Mucosa of descending colon (tissue), 3 donors: Measurements from ENCODE around the gene ZNF91. TPM values are rescaled to one million over a fixed set of nuclear protein-coding genes. Genes with fewer than 3 reads are reported as not detected.

Experiments
- ATAC-seq: fragments of 200-7000 bp; cut with Tn5 transposase; one replicate; pipeline ENCODE4 v1.9.1; 2020; ENCODE audit warnings: mild to moderate bottlenecking, moderate library complexity
- DNase-seq, 3 donors: peaks; one replicate each; pipeline ENCODE4 v3.0.0-alpha.2; 2020
- H3K36me3 ChIP-seq: fragments of 200-600 bp; one replicate; pipeline ENCODE4 v1.8.0; 2021; ENCODE audit warnings: low read depth, mild to moderate bottlenecking
- H3K4me1 ChIP-seq: fragments of 200-600 bp; one replicate; pipeline ENCODE4 v1.8.0; 2021; ENCODE audit warnings: low read depth, mild to moderate bottlenecking
- H3K4me3 ChIP-seq: fragments of 200-600 bp; one replicate; pipeline ENCODE4 v1.8.0; 2021; ENCODE audit warnings: mild to moderate bottlenecking
- H3K9me3 ChIP-seq: fragments of 200-600 bp; one replicate; pipeline ENCODE4 v1.8.0; 2021; ENCODE audit warnings: mild to moderate bottlenecking
- CTCF ChIP-seq: fragments of 200-600 bp; IDR thresholded peaks from one replicate; pipeline ENCODE4 v1.8.0; 2022; ENCODE audit warnings: antibody characterized with exemption, mild to moderate bottlenecking
- intact Hi-C, 2 donors: fragments of 100-400 bp; cut with DNase I in 1 of 2; cut with micrococcal nuclease in 1 of 2; formaldehyde crosslinking; loops; one replicate each; pipeline versions ENCODE4 v1.11.0 to v1.11.1; 2022; cut with DNase I, micrococcal nuclease
- total RNA-seq, 3 donors: library from RNA; stranded (reverse); fragmentation: NEBNext Ultra II Directional in 2 of 3; extraction: Animal tissue kit (Norgen Biotek cat#: 25700) in 2 of 3; gene quantifications; one replicate each; pipeline versions ENCODE4 v1.2.1 to v1.2.4, GENCODE V29; 2021 to 2023
- donor health status: DM: no; HTN: no; CAD: no; lungs with moderate emphysema.
- donor health status: DM: no; HTN: no; CAD: no.
- donor health status: DM: no; HTN: yes; CAD: no.

Gene ZNF91
- total RNA-seq, 3 donors from 2014 or later = 77.3 to 140 (median 81.8) TPM

- intact Hi-C loops = no loop called here
- ATAC-seq (no peak), DNase-seq (no peak)
- Histone ChIP-seq H3K36me3 (no peaks in the 10 kb centered on the region), H3K4me1 (peaks cover 27% of the 10 kb centered on the region), H3K4me3 (no peak overlapping the region), H3K9me3 (no peaks in the 10 kb centered on the region)
- TF ChIP-seq CTCF = no peak
These were observed 9.4 kb upstream of the ZNF91 start for GRCh38 chr19:23404676-23405075.

- peak; percentile 71 for TF ChIP-seq CTCF
- H3K4me1 ChIP-seq = peaks cover 27% of the 10 kb centered on the region
These were observed 8.5 kb upstream of the ZNF91 start for GRCh38 chr19:23403581-23404324.

GRCh38 chr19:23403052-23403451 is 7.8 kb upstream of the ZNF91 start:
- intact Hi-C loops = no loop called here
- DNase-seq (no peak), ATAC-seq (peak; percentile 67)
- no peak overlapping the region for H3K4me3 ChIP-seq
- no peaks in the 10 kb centered on the region for H3K9me3 ChIP-seq
- TF ChIP-seq CTCF = no peak
- no peaks in the 10 kb centered on the region for H3K36me3 ChIP-seq
- H3K4me1 ChIP-seq = peaks cover 27% of the 10 kb centered on the region

More at GRCh38 chr19:23403581-23404324, 8.5 kb upstream of the ZNF91 start:
- no peak overlapping the region for H3K4me3 ChIP-seq
- H3K36me3 ChIP-seq = no peaks in the 10 kb centered on the region
- DNase-seq (peak; percentile 67 to 93 (median 69)), ATAC-seq (peak; percentile 72)
- no peaks in the 10 kb centered on the region for H3K9me3 ChIP-seq
- intact Hi-C loops = no loop called here

- TF ChIP-seq CTCF = no peak
- H3K4me1 ChIP-seq = peaks cover 27% of the 10 kb centered on the region
- no peak for DNase-seq
These were observed 7.1 kb upstream of the ZNF91 start for GRCh38 chr19:23402388-23402787.

GRCh38 chr19:23401086-23401610 is 5.9 kb upstream of the ZNF91 start:
- no peak for DNase-seq
- Histone ChIP-seq H3K36me3 (no peaks in the 10 kb centered on the region), H3K9me3 (no peaks in the 10 kb centered on the region), H3K4me1 (peaks cover 27% of the 10 kb centered on the region), H3K4me3 (no peak overlapping the region)
- intact Hi-C loops = no loop called here
- TF ChIP-seq CTCF = no peak
- peak; percentile 47 for ATAC-seq

More at GRCh38 chr19:23402388-23402787, 7.1 kb upstream of the ZNF91 start:
- Histone ChIP-seq H3K4me3 (no peak overlapping the region), H3K9me3 (no peaks in the 10 kb centered on the region), H3K36me3 (no peaks in the 10 kb centered on the region)
- intact Hi-C loops = no loop called here
- no peak for ATAC-seq
